ENCODE results near the gene MAEA.

The MAEA gene

DNA sequence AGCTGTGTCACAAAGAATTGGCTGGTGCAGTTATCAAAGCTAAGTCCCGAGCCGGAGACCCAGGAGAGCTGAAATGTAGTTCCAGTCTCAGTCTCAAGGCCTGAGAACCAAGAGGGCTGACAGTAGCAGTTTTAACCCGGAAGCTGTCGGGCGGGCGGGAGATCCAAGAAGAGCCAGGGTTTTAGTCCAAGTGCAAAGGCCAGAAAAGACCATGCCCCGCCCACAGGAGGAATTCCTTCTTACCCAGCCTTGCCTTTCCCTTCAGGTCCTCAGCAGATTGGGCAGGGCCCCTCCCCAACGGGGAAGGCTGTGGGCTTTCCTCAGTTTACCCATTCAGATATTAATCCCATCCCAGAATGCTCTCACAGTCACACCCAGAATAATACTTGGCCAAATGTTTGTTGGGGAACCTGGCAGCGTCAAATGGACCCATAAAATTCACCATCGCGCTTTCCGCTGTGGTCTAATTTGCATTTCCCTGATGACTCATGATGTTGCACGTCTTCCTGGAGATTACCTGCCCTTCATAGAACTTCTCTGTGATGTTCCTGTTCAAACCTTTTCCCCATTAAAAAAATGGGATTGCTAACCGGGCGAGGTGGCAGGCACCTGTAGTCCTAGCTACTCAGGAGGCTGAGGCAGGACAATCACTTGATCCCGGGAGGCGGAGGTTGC, 16.2 kb downstream of the MAEA start:
- no peak for DNase-seq

DNA sequence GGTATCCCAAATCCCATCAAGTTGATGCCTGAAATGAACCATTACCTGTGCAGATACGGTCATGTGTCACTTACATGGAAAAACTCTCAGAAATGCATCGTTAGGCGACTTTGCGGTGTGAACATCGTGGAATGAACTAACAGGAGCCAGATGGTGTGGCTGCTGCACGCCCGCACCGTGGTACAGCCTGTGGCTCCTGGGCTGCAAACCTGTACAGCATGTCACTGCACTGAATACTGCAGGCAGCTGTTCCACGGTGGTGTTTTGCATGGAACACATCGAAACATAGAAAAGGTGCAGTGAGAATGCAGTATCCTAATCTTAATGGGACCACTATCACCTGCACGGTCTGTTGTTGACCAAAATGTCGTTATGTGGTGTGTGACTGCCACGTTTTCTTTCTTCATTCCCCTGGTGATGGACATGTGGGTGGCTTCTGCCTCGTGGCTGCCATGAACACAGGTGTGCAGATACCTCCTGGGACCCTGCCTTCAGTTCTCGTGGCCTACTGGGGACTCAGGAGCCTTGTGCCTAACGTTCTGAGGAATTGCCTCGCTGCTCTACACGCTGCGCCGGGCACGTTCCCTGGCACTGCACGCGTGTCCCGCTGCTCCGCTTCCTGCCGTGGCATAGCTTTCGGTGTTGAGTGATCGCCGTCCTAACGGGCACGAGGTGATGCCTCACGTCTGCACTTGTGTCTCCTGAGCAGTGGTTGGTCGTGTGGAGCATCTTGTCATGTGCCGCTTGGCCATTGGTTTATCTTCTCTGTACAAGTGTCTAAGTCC, 18.5 kb downstream of the MAEA start:
- DNase-seq = no peak

DNA sequence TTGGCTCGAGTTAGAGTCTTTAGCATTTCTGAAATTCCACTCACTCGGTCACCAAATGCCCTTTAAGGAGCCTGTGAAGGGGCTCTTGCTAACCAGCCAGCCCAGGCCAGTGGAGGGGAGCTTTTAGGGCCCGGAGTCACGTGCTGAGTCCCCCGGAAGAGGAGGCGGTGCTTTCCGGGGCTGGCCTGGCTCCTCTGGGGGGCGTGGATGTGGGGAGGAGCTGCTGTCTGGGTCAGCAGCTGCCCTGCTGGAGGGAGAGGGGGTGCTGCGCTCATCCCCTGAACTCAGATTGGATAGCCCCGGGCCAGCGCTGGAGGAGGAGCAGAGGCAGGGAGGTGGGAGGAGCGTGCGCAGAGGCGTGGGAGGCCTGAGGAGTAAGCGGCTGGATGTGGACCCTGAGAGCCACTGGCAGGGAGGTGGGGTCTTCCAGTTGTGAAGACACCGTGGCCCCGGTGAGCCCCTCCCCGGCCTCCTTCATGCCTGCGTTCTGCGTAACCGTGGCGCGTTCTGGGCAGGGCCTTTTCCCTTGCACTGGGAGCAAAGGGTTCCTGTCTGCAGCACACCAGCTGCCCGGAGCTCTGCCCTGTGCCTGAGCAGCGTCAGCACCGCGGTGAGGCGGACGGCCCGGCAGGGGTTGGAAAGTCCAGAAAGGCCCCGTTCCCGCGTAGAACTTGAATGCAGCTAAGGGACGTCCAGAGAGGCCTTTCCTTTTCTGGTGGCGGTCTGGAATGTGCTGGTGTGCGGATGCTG, 19.7 kb downstream of the MAEA start:
- DNase-seq = no peak

DNA sequence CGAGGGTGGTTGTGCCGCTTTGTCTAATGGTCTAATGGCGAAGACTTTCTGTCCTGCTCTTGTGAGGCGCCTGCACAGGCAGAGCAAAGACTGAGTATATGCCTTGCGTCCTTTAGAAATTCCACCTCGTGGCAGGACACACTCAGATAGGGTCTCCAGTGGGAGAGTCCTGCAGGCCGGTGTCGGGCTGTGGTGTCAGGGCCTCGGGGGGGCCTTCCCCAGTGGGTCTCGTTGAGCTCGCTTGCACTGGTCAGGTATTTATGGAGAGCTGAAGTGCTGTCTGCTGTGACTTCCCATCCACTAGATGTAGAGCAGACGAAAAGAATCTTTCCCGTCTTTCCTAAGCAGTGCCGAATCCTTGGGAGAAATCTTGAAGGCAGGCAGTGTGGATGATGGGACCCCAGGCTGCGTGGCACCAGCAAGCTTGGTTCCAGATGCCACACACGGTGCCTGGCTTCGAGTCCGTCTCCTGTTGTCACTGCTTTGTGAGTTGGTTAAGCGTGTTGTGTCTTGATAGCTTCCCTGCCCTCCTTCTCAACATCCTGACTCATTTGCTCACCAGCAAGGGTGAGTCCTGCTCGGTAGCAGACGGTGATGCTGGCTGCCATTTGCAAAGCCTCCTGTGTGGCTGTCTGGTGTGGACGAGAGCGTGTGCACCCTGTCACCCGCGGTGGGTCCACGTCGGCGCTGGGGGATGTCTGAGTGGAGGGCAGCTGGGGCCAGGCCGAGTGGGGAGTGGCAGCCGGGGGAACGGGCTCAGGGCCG, 20.5 kb downstream of the MAEA start:
- DNase-seq = no peak

DNA sequence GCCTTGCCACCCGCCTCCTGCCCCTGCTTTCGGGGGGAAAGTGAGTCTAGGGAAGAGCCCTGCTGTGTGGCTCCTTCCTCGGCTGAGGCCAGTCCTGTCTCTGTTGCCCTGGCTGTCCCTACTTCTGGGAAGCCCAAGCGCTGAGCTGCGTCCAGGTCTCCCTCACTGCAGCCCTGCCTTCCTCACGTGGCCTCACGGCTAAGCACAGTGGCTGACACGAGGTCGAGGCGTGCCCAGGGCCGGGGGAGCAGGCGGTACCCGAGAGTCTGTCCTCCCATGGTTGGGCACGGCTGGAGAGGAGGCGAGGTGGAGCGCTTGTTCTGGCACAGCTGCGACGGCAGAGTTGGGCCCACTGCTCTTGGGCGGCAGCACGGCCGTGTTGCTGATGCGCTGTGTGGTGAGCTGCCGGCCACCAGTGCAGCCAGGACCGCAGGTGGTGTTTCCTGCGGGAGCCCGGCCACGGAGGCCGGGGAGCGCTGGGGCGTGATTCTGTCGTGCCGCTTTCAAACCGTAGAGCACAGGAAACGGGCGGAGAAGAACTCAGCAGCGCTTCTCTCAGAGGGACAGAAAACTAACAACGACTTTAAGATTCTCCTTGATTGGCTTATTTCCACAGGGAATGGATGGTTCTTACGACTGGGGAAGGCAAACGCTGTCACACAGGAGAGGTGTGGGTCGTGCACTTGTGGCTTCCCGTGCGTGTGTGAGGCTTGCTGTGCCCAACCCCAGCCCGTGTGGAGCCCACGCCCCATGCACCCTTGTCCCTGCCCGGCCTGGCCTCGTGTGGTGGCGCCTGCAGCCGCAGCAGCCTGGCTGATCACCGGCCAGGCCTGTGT, 21.3 kb downstream of the MAEA start:
- no peak for DNase-seq

DNA sequence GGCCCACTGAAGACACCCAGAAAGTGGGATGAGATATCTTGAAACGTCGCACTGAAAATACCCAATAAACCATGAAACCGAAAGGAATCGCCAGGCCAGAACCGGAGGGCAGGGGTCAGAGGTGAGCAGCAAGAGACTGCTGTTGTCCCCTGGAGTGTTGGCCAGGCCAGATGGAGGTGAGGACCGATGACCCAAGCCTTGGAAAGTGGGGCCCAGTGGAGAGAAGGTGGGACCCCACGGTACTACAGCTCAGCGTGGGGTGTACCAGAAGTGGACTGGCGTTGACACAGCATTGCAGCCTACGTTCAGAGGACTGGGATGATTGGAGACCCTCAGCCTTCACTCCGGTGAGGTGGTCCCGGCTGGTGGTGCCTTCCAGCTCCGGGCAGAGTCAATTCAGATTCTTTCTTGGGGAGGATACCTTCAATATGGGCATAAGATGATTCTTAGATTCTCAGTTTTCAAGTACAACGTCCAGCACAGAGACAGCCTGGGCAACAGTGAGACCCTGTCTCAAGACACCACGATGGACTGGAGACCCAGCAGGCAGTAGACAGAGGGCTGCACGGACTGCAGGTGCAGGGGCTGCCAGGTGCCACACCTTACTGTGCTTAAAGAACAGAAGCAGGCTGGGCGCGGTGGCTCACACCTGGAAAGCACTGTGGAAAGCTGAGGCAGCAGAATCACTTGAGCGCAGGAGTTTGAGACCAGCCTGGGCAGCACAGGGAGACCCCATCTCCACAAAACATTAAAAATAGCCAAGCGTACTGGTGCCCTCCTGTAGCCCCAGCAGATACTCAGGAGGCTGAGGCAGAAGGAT, 23.3 kb downstream of the MAEA start:
- DNase-seq = no peak

DNA sequence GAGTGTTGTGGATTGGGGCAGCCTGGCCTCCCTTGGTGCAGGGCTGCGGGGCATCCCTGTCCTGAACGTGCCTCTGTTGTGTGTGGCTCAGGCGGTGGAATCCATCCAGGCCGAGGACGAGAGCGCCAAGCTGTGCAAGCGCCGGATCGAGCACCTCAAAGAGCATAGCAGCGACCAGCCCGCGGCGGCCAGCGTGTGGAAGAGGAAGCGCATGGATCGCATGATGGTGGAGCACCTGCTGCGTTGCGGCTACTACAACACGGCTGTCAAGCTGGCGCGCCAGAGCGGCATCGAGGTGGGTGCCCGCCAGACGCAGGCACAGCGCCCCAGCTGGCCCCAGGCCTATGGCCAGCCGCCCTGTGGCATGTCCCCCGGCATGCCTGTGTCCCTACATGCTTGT, 25.6 kb downstream of the MAEA start:
- no peak for DNase-seq

DNA sequence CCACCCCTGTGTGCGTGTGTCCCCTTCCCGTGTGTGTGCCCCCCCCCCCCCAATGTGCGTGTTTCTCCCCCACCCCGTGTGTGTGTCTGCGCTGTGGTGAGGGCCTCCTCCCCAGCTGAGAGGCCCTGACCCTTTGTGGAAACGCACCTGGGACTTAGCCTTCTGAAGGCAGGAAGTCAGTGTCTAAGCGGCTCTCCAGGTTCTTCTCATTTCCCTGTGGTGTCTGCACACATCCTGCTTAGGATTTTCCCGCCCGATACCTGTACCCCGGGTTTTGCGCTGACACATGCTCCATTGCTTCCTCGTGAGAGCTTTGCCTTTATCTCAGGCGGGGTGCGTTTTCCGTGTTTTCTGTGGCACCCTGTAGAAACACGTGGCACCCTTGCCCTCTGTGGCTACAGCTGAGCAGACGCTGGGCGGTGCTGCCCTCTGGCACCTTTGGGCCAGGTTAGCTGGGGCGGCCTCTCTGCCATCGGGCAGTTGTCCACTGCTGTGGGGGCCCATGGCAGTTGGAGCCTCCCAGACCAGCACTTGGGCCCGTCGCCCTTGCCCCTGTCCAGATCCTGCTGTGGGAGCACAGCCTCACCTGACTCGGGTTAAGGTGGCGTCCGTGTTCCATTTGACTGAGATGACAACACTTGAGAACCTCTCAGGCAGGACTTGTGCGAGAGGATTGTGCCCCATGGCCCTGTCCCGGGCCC, 26.3 kb downstream of the MAEA start:
- DNase-seq = no peak

DNA sequence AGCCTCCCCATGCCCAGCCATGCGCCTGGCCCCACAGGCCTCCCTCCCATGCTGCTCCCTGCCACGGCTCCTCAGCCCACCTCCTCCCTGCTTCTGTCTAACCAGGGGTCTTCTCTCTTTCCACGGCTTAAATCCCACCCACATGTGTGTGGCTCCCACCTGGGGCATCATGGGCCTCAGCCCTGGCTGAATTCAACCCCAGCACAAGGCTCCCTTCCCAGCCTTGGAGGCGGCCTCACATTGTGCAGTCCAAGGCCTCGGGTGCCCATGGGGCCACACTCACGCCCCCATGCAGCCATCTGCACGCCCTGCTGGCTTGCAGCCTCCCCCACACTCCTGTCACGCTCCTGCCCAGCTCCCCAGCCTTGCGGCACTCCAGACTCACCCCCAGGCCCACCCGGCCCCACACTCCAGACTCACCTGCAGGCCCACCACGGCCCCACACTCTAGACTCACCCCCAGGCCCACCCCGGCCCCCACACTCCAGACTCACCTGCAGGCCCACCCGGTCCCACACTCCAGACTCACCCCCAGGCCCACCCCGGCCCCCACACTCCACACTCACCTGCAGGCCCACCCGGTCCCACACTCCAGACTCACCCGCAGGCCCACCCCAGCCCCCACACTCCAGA, 27.0 kb downstream of the MAEA start:
- no peak for DNase-seq

DNA sequence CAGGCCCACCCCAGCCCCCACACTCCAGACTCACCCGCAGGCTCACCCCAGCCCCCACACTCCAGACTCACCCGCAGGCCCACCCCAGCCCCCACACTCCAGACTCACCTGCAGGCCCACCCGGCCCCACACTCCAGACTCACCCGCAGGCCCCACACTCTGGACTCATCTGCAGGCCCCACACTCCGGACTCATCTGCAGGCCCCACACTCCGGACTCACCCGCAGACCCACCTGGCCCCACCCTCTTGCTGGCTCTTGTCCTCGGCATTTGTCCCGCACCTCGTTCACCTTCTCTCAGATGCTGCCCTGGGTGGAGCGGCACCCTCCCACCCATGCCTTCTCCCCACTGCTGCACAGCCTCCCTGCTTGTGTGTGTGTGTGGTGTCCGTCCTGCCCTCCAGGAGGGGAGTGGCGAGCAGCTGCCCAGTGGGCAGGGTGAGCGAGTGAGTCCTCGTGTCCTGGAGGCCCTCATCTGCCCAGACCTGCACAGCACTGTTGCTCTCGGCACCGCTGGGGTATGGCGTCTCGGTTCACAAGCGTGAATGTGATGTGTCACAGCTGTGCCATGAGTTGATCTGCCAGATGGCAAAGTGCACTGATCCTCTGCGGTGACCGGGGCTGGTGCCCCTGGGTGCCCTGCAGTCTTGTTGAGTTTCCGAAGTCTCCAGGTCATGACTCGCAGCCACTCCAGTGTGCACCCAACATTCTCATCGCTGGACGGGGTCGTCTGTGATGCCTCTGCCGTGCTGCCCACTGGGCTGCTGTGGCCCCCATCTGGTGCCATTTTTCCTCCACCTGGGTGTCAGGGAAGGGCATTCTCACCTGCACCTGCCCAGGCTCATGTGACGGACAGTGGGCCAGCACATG, 27.7 kb downstream of the MAEA start:
- DNase-seq = no peak

DNA sequence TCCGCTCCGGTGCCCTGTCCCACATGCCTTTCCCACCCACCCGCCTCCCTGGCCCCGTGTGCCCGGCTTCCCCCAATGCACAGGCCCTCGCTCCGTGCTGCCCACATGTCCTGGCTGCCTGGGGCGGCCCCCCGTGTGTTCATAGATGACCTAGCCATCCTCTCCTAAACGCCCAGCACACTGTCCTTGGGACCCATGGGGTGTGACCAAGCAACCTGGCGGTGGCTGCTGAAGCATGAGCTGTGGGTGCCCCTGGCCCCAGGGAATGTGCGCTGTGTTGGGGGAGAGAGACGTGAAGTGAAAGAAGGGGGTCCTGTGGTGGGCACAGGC, 28.3 kb downstream of the MAEA start:
- DNase-seq = no peak

DNA sequence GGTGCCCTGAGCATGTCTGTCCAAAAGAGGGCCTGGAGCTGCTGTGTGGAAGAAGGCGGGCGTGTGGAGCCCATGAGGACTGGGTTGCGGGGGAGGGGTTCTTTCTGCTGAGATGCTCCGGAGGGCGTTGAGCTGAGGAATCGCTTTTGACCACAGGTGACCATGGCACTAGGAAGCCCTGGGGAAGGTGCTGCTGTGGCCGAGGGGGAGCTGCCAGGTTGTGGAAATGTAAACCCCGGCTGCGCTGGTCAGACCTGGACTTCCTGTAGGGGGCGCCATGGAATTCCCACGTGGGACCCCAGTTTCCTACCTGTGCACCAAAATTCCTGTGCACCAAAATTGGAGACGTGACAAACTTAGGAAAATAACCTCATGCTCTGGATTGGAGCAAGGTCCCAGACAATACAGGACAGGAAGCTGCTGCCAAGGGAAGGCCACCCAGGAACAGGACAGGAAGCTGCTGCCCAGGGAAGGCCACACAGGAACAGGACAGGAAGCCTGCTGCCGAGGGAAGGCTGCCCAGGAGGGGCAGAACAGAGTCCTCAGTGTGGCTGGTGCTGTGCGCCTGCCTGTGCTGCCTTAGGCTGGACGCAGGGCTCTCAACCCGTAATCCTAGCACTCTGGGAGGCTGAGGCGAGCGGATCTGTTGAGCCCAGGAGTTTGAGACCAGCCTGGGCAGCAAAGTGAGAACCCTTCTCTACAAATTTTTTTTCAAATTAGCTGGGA, 29.0 kb downstream of the MAEA start:
- no peak for DNase-seq

DNA sequence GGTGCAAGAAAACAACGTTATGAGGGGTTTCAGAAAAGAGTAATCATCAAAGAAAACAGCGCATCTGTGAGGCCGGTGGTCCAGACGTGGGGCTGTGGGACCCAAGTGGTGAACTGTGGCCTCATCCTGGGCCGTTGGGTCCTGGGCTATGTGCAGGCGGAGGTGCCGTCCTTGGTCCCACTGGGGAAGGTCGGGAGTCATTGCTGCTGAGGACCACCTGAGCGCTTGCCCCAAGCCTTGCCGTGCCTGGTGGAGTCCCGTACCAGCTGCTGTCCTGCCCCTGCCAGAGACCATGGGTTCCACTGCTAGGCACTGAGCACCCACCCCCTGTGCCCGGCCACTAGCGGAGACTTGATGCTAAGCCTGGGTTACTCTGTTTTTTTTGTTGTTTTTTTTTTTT, 31.8 kb downstream of the MAEA start:
- DNase-seq = no peak

DNA sequence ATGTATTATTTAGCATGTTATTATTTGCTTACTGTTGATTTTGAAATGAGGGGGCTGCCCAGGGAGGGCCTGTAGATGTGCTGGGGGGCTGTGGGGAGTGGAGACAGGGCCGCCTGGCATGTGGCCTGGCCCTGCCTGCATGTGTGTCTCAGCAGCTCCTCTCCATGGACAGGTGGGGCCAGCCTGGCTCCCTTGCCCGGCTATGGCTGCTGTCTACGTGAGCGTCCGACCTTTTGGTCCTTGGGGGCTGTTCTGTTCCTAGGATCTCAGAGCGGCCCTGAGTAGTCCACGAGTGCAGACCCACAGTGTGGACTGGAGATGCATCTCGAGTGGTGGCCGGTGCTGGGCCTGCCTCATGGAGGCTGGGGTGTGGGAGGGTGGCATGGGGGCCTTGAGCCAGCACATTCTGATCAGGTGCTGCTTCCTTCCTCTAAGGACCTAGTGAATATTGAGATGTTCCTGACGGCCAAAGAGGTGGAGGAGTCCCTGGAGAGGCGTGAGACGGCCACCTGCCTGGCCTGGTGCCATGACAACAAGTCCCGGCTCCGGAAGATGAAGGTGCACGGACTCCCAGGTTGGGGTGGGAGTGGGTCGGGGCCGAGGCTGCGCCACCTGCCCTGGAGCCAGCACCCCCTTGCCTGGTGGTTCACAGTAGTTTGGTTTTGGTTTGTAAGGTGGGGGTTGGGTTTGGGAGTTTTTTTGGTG, 32.4 kb downstream of the MAEA start:
- DNase-seq = no peak

DNA sequence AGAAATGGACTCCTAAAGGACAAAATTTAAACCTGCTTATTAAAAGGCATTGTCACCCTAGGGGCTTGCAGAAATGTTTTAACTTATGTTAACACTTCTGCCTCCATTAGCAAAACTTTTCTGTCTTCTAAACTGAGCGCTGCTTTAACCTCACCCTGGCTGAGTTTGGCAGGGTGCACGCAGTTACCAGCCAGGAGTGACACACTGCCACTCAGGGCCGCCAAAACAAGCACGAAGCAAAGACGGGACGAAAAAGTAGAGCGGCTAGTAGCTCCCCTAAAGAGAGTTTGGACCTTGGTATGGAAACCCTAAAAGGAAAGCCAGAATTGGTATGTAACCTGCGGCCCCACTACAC, 33.6 kb downstream of the MAEA start:
- DNase-seq = no peak

DNA sequence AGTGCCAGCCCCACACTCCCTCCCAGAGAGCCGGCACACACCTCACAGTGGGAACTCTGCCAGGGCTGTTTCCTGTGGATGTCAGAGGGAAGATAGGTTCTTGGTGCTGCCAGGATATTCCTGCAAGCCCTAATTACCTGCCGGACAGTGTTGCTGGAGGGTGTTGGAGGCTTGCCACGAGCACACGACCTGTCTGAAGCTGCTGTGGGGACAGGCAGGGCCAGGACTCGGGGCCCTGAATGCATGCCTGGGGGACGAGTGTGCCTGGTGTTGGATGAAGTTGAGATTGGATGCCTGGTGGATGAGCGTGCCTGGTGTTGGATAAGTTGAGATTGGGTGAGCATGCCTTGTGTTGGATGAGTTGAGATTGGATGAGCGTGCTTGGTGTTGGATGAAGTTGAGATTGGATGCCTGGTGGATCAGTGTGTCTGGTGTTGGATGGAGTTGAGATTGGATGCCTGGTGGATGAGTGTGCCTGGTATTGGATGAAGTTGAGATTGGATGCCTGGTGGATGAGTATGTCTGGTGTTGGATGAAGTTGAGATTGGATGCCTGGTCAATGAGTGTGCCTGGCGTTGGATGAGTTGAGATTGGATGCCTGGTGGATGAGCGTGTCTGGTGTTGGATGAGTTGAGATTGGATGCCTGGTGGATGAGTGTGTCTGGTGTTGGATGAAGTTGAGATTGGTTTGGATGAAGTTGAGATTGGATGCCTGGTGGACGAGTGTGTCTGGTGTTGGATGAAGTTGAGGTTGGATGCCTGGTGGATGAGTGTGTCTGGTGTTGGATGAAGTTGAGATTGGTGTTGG, 34.1 kb downstream of the MAEA start:
- no peak for DNase-seq

Data from NCI-H2107 (cell line).